GM12891 (cell line): ENCODE measurements around the gene ARSG.

Source experiments
- DNase-seq: peaks from one replicate; pipeline ENCODE4 v3.0.0; 2011; ENCODE audit warnings: low spot score; ENCODE audit not compliant: insufficient read length
- FAIRE-seq: peaks from 2 replicates; lab custom pipeline; 2011; peaks lifted over from hg19 to GRCh38; lab: Jason Lieb, UNC
- PAX5 ChIP-seq: IDR thresholded peaks from 2 replicates; pipeline ENCODE4 v1.6.1; 2011; ENCODE audit warnings: low read length, moderate library complexity, mild to moderate bottlenecking; ENCODE audit not compliant: insufficient read depth, severe bottlenecking
- POLR2A ChIP-seq: IDR thresholded peaks from 2 replicates; pipeline ENCODE4 v1.6.1; 2011; ENCODE audit warnings: low read depth, low read length, control low read depth
- POLR2AphosphoS5 ChIP-seq: IDR thresholded peaks from 2 replicates; pipeline ENCODE4 v1.6.1; 2011; ENCODE audit warnings: low read depth, low read length, control low read depth
- POU2F2 ChIP-seq: IDR thresholded peaks from 2 replicates; pipeline ENCODE4 v1.6.1; 2011; ENCODE audit warnings: low read depth, mild to moderate bottlenecking, control low read depth, low read length, moderate library complexity
- SPI1 ChIP-seq: IDR thresholded peaks from 2 replicates; pipeline ENCODE4 v1.6.1; 2011; ENCODE audit warnings: low read depth, low read length, control low read depth
- TAF1 ChIP-seq: IDR thresholded peaks from 2 replicates; pipeline ENCODE4 v1.6.1; 2011; ENCODE audit warnings: low read depth, low read length, control low read depth

The ARSG gene

GRCh38 chr17:68456339-68457167 lies 165.3 kb downstream of the ARSG start:
- DNase-seq (no peak), FAIRE-seq (no peak)

DNA sequence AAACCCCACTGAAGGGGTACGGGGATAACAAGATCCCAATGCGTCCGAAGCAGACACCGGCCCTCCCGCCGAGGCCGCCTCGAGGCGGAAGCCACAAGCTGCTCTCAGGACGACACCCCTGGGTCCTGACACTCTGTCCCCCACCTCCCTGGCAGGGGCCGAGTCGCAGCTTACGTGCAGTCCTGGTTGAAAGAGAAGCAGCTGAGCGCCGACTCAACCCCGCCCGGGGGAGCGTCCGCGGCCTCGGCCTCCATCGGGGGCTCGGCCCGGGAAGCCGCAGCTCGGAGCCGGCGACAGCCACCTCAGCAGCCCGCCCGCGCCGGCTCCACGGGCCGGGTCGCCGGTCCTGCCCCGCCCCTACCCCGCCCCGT lies 165.9 kb downstream of the ARSG start, which contains the start of gene WIPI1:
WIPI1 (minus strand) TSS at position 329 of the 371 bp plus-strand sequence; CDS start at position 254, 75 bp downstream.
- DNase-seq (no peak), FAIRE-seq (peak; percentile 41)
- TF ChIP-seq POLR2AphosphoS5 (no peak), PAX5 (no peak), POU2F2 (no peak), SPI1 (no peak), POLR2A (no peak), TAF1 (no peak)

More at GRCh38 chr17:68456339-68457167, 165.3 kb downstream of the ARSG start:
- TF ChIP-seq POLR2AphosphoS5 (no peak), PAX5 (no peak)

DNA sequence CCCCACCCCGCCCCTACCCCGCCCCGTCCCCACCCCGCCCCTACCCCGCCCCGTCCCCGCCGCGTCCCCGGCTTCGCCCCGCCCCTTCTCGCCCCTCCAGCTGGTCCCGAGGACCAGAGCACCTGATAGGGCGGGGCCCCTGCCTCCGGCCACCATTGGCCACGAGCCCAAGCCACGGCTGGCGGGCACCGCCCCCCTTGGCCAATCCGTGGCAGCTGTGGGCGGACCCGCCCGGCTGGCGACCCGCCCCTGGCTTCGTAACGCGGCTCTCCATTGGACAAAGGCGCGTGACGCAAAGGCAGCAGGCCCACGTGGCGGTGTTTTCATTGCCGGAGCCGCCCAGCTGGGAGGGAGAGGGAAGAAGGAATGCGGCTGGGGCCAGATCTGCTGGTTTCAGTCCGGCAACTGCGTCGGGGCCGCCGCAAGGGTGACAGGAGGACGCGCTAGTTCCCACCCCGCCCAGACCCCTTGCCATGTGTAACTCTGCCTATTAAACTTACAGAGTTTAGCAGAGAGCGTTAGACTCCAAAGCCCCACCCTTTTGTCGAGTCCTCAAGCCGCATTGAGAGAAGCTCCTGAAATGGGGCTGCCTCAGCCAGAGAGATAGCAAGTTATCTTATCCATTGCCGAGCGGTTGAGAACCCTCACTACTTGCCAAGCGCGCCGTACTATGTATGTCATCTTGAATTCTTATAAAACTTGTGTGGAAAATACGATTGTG lies 166.4 kb downstream of the ARSG start:
- peak; percentile 92 for DNase-seq
- TF ChIP-seq POLR2A: peak; percentile 58
- peak; percentile 79 for TF ChIP-seq TAF1
- TF ChIP-seq POLR2AphosphoS5: peak; percentile 35; the same call in 1 of the 2 replicates
- TF ChIP-seq SPI1: no peak
- no peak for TF ChIP-seq POU2F2
- FAIRE-seq: peak; percentile 98

- TF ChIP-seq PAX5 (no peak), POLR2A (no peak), SPI1 (no peak), TAF1 (no peak), POLR2AphosphoS5 (no peak), POU2F2 (no peak)
- DNase-seq: no peak
- no peak for FAIRE-seq
These were observed 167.2 kb downstream of the ARSG start for GRCh38 chr17:68458260-68459036.

DNA sequence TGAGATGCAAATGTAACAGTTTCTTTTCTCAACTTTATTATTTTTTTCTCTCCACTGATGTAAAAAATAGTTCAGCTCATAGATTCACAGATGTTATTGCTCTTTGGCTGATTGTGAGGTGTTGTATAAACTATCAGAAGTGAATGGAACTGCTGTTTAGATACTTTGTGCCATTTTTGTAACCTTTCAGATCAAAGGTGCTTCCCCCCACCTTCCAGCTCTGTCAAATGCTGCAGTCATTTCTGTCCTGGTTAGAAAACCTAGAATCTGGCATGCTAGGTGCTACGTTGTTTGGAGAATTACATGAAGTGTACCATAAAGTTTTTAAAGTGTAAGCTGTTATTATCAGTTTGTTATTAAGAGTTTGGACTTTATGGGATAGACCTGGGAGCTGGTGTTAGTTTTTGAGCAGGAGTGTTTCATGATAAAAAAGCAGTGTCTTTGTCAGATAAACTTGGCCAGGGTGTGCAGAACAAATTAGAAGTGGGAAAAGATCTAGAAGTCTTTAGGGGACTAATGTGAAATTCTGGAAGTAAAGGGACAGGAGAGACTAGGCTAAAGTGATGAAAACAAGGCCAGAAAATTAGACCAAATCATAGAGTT lies 167.8 kb downstream of the ARSG start:
- FAIRE-seq: peak; percentile 69
- no peak for DNase-seq
- no peak for TF ChIP-seq POLR2AphosphoS5
- no peak for TF ChIP-seq PAX5
- TF ChIP-seq POLR2A: no peak
- no peak for TF ChIP-seq POU2F2
- TF ChIP-seq TAF1: no peak
- TF ChIP-seq SPI1: no peak

DNA sequence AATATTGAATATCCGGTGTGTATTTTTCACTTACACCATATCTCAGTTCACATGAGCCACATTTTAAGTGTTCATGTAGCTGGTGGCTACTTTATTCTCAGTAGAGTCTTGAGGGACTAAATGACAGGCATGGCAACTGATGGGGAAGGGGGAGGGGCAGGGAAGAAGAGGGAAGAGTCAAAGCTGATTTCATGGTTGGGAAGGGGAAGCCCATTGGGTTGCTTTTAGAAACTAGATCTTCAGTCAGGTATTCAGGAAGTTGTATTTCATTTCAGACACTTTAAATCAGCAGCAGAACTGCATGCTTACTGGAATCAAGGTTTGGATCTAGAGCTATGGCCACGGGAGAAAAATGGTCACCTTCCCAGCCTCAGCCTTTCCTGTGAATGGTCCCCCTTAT lies 168.9 kb downstream of the ARSG start:
- FAIRE-seq (peak; percentile 31), DNase-seq (no peak)
- TF ChIP-seq POU2F2: no peak
- no peak for TF ChIP-seq POLR2AphosphoS5
- 0 out of 2 replicates have a peak, but pooled peaks have one; percentile 1 for TF ChIP-seq SPI1
- TF ChIP-seq POLR2A: no peak
- no peak for TF ChIP-seq PAX5

DNA sequence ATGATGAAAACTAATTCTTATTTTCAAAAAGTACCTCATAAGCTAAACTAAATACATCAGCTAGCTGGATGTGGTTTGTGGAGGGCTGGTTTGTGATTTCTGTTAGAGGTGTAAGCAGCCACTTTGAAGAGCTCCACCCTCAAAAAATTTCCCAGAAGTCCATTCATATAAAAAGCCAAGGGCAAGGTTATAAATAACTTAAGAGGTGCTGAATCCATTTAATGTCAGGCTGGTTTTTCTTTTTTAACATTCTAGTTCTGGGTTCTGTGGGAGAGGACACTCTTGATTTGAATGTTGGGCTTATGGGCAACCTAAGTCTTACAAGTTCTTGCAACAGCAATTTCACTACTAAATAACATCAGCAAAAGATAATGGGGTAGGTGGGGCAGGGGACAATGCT lies 169.4 kb downstream of the ARSG start:
- DNase-seq (no peak), FAIRE-seq (no peak)
- TF ChIP-seq POLR2A (no peak), SPI1 (no peak), POU2F2 (no peak), PAX5 (no peak), TAF1 (no peak), POLR2AphosphoS5 (no peak)

DNA sequence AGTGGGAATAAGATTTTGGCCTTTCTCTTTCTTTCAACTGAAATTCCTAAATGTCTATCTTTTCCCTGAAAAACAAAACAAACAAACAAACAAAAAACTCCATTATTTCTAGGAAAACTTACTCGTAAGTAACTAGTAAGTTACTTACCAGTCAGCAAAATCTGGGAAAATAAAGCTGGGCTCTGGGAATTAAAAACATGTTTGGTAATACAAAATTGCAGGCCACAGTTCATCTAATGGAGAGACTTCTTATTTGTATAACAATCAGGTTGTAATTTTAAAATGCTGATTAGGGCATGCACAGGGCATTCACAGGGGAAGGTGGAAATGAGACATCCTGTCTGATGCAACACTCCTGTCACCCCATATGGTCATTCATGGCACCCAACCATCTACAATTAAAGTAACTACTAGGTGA lies 169.8 kb downstream of the ARSG start:
- DNase-seq (no peak), FAIRE-seq (no peak)
- TF ChIP-seq TAF1 (no peak), SPI1 (no peak), POU2F2 (no peak), POLR2AphosphoS5 (no peak)

- DNase-seq (no peak), FAIRE-seq (peak; percentile 40)
- no peak for TF ChIP-seq PAX5
- no peak for TF ChIP-seq POLR2A
- no peak for TF ChIP-seq POLR2AphosphoS5
- no peak for TF ChIP-seq TAF1
- TF ChIP-seq POU2F2: no peak
- TF ChIP-seq SPI1: no peak
These were observed 170.3 kb downstream of the ARSG start for GRCh38 chr17:68461589-68461988.
